Measurements from ENCODE around the gene CRMP1.

GRCh38 chr4:5788144-5788543, 104.7 kb downstream of the CRMP1 start:
- TF ChIP-seq, protein P1, sequence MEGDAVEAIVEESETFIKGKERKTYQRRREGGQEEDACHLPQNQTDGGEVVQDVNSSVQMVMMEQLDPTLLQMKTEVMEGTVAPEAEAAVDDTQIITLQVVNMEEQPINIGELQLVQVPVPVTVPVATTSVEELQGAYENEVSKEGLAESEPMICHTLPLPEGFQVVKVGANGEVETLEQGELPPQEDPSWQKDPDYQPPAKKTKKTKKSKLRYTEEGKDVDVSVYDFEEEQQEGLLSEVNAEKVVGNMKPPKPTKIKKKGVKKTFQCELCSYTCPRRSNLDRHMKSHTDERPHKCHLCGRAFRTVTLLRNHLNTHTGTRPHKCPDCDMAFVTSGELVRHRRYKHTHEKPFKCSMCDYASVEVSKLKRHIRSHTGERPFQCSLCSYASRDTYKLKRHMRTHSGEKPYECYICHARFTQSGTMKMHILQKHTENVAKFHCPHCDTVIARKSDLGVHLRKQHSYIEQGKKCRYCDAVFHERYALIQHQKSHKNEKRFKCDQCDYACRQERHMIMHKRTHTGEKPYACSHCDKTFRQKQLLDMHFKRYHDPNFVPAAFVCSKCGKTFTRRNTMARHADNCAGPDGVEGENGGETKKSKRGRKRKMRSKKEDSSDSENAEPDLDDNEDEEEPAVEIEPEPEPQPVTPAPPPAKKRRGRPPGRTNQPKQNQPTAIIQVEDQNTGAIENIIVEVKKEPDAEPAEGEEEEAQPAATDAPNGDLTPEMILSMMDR (conservative IDR thresholded peaks at IDR 0.05; ENCODE audit: low read depth, low read length), result no peak
- no peak for TF ChIP-seq EZH2 (IDR thresholded peaks at IDR 0.05; ENCODE audit: borderline replicate concordance, low read depth, low read length, poor library complexity, severe bottlenecking)

All from A673 (cell line).